ENCODE data around the gene CHST2.

Gene CHST2

DNA sequence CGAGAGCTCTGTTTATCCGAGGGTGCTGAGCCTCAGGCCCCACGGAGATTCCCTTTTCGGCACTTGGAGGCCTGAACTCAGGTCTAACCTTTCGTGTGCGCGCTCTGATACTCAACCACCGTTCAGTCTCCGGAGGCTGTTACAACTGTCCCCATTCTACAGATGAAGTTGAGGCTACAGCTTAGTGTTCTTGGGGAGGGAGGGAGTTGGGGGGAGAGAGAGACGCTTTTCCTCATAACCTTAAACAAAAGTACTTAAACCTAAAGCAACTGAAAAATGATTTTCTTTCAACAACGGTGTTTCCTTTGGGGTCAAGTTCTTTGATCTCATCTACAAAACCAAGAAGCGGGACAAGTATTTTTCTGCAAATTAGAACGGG, 952 bp upstream of the CHST2 start:
- no peak for DNase-seq (ENCODE audit: low spot score)
- TF ChIP-seq, protein P1, sequence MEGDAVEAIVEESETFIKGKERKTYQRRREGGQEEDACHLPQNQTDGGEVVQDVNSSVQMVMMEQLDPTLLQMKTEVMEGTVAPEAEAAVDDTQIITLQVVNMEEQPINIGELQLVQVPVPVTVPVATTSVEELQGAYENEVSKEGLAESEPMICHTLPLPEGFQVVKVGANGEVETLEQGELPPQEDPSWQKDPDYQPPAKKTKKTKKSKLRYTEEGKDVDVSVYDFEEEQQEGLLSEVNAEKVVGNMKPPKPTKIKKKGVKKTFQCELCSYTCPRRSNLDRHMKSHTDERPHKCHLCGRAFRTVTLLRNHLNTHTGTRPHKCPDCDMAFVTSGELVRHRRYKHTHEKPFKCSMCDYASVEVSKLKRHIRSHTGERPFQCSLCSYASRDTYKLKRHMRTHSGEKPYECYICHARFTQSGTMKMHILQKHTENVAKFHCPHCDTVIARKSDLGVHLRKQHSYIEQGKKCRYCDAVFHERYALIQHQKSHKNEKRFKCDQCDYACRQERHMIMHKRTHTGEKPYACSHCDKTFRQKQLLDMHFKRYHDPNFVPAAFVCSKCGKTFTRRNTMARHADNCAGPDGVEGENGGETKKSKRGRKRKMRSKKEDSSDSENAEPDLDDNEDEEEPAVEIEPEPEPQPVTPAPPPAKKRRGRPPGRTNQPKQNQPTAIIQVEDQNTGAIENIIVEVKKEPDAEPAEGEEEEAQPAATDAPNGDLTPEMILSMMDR (IDR thresholded peaks at IDR 0.05), result no peak
- no peak overlapping the region for H3K27ac ChIP-seq
- H3K4me3 ChIP-seq, result peak overlapping the region; percentile 88

DNA sequence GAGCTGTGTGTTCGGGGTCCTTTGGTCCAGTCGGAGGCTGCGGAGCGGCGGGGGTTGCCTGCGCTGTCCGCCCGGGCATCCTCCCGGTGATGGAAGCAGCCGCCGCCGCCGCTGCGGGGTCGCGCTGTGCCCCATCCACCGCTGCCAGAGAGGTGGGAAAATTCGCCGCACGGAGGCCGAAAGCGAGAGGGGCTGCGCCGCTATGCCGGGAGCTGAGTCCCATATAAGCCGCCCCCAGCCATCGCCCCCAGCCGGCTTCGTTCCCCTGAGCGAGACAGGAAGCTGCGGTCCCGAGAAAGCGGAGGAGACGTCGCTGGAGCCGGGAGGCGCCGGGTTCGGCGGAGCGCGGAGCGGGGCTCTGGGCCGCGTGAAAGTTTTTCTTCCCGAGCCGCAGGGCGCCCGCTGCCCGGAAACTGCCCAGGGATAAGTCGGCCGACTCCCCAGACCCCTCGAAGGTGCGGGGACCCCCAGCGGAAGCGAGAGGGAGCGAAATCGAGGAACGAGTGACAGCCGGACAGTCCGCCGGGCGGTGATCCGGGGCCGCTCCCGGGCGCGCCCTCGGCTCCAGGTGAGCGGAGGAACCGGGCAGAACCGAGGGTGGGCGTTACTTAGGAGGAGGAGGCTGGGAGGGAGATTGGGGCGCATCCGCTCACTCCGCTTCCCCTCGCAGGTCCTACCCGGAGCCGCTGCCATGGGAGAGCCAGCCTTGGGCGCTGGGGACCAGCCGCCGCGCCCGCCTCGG, 574 bp downstream of the CHST2 start:
- Histone ChIP-seq H3K27ac (peak overlapping the region in 1 of 2 donors; percentile 64), H3K4me3 (peak overlapping the region; percentile 88)
- TF ChIP-seq, protein P1 (IDR thresholded peaks at IDR 0.05), result no peak
- no peak for DNase-seq (ENCODE audit: low spot score)

DNA sequence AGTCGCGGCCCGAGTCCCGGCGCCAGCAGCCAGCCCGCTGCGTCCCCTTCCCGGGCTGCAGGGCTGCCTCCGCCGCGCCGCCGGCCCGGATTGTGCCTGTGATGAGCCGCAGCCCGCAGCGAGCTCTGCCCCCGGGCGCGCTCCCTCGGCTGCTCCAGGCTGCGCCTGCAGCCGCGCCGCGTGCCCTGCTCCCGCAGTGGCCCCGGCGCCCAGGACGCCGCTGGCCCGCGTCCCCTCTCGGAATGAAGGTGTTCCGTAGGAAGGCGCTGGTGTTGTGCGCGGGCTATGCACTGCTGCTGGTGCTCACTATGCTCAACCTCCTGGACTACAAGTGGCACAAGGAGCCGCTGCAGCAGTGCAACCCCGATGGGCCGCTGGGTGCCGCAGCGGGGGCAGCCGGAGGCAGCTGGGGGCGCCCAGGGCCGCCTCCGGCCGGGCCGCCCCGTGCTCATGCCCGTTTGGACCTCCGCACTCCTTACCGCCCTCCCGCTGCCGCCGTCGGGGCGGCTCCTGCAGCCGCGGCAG, 1.2 kb downstream of the CHST2 start:
- TF ChIP-seq, protein P1 (IDR thresholded peaks at IDR 0.05), result no peak
- no peak for DNase-seq (ENCODE audit: low spot score)
- Histone ChIP-seq H3K27ac (no peak overlapping the region), H3K4me3 (peak overlapping the region; percentile 88)

DNA sequence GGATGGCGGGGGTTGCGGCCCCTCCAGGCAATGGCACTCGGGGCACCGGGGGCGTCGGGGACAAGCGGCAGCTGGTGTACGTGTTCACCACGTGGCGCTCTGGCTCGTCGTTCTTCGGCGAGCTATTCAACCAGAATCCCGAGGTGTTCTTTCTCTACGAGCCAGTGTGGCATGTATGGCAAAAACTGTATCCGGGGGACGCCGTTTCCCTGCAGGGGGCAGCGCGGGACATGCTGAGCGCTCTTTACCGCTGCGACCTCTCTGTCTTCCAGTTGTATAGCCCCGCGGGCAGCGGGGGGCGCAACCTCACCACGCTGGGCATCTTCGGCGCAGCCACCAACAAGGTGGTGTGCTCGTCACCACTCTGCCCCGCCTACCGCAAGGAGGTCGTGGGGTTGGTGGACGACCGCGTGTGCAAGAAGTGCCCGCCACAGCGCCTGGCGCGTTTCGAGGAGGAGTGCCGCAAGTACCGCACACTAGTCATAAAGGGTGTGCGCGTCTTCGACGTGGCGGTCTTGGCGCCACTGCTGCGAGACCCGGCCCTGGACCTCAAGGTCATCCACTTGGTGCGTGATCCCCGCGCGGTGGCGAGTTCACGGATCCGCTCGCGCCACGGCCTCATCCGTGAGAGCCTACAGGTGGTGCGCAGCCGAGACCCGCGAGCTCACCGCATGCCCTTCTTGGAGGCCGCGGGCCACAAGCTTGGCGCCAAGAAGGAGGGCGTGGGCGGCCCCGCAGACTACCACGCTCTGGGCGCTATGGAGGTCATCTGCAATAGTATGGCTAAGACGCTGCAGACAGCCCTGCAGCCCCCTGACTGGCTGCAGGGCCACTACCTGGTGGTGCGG, 1.9 kb downstream of the CHST2 start:
- no peak for DNase-seq (ENCODE audit: low spot score)
- Histone ChIP-seq H3K27ac (no peak overlapping the region), H3K4me3 (peak overlapping the region; percentile 88)
- TF ChIP-seq, protein P1 (IDR thresholded peaks at IDR 0.05), result no peak

DNA sequence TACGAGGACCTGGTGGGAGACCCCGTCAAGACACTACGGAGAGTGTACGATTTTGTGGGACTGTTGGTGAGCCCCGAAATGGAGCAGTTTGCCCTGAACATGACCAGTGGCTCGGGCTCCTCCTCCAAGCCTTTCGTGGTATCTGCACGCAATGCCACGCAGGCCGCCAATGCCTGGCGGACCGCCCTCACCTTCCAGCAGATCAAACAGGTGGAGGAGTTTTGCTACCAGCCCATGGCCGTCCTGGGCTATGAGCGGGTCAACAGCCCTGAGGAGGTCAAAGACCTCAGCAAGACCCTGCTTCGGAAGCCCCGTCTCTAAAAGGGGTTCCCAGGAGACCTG, 2.5 kb downstream of the CHST2 start:
- no peak overlapping the region for H3K27ac ChIP-seq
- DNase-seq (ENCODE audit: low spot score), result no peak

DNA sequence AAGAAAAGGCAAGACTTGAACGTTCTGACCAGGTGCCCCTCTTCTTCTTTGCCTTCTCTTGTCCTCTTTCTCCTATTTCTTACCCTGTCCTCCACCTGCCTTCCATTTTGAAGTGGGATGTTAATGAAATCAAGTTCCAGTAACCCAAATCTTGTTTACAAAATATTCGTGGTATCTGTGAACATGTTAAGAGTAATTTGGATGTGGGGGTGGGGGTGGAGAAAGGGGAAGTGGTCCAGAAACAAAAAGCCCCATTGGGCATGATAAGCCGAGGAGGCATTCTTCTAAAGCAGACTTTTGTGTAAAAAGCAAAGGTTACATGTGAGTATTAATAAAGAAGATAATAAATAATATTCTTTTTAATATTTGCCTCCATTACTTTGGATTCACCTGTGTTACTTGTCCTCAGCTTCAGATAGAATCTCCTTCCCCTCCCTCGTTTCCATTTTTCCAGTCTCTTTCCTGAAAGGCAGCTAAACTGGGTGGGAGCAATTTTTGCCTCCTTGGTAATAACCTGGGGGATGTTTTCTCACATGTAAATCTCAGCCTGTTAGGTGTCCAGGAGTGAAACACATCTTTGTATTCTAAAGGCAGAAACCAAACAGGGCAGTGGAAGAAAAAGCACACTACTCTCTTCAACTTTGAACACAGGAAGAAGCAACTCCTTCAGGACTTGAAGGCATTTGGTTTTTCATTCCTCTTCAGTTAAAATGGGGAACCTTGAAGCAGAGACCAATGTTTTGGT, 3.2 kb downstream of the CHST2 start:
- DNase-seq (ENCODE audit: low spot score), result no peak
- Histone ChIP-seq H3K4me3 (no peak overlapping the region), H3K27ac (no peak overlapping the region)
- TF ChIP-seq, protein P1 (IDR thresholded peaks at IDR 0.05), result no peak

More for the DNA sequence above, 2.5 kb downstream of the CHST2 start:
- H3K4me3 ChIP-seq, result no peak overlapping the region
- TF ChIP-seq, protein P1 (IDR thresholded peaks at IDR 0.05), result no peak
